GM18511 (cell line): ENCODE results near the gene CHTF18.
"Not testable (repeated sequence)": the region's sequence is repeated elsewhere in the genome, so short reads cannot be mapped to it uniquely, and the experiment has no call there.

ENCODE experiments used
- ATAC-seq: cut with Tn5 transposase; IDR thresholded peaks from one replicate; pipeline ENCODE4 v1.9.1; 2021; ENCODE audit warnings: mild to moderate bottlenecking, moderate library complexity; ENCODE audit not compliant: unreplicated experiment

CHTF18 gene

DNA sequence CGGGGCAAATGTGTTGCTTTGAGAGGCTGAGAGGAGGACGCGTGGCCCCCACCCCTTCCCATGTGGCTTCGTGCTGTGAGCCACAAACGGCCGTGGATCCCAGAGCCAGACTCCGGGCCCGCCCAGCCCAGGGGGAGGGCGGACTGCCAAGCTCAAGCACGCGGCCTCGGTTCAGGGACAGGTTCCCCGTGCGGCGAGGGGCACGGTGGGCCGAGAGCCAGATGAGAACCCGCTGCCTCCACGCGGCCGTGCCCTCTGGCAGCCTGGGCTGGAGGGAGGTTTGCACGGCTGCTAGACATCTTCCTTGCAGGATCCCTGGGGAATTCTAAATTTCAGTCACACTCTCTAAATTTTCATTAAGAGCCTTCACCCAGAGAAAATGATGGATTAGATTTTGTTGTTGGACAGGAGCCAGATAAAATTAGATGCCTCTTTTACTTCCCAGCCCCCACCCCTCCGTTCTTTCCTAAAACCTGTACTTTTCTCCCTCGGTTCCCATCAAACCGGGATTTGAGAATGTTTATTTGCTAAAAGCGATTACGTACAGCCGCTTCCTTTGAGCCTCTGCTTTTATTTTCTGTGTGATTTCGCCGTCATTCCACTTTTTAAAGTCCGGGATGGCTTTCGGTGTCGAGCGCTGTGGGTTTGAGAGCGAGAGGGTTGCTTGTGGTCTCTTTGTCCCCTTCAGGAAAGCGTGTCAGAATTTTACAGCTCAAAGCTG lies 37.1 kb downstream of the CHTF18 start:
- ATAC-seq, result no peak

- ATAC-seq, result no peak
Measured at GRCh38 chr16:827513-827912, 39.1 kb downstream of the CHTF18 start.

DNA sequence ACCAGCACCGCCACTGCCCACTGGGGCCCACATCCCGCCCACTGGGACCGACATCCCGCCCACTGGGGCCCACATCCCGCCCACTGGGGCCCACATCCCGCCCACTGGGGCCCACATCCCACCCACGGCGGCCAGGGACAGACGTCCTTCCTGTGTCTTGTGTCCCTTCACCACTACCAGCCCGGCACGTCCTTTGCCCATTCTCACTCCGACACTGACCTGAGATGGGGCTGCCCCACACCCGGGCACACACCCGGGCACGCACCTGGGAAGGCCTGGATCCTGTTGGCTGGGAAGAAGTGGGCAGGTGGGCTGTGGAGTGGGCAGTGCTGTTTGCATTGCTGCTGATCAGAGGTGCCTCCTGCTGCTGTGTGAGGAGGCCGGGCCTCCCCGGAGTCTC lies 40.5 kb downstream of the CHTF18 start:
- ATAC-seq, result no peak

- no peak for ATAC-seq
Measured at GRCh38 chr16:830107-830870, 41.9 kb downstream of the CHTF18 start.

GRCh38 chr16:830871-831570 lies 42.6 kb downstream of the CHTF18 start:
- ATAC-seq, result no peak

DNA sequence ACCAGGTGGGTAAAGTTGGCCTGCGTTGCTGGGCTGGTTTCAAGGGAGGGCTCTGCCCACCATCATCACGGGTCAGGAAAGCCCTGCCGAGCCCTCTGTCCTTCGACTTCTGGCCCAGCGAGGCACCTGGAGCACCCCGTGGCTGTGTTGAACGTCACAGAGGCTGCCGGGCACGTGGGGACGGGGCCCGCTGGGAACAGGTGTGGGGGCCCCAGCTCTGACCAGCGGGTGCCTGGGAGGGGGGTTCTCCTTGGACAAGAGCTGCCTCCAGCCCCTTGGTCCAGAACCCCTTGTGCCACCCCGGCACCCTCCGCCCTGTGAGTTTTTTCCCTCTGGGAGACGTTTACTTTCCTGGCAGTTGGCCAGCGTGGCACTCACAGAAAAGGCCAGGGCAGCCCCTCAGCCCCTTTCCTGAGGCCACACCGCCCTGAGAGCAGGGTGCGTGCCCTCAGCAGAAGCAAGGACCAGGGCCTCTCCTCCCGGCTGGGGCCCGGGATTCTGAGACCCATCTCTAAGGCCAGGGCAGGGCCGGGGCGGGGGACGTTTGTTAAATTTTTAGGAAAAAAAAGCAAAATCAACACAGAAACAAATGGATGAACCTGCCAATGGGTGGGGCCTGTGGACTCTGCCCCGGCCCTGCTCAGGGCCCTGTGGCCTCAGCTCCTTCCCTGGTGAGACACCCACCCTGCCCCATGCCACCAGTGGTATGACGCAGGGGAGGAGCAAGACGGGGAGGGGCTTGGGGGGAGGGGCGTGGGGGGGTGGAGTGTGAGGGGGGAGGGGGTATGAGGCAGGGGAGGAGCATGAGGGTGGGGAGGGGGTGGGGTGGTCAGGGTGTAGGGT lies 43.4 kb downstream of the CHTF18 start:
- ATAC-seq, result no peak

GRCh38 chr16:832652-833336 lies 44.4 kb downstream of the CHTF18 start:
- no peak for ATAC-seq

- ATAC-seq, result no peak
Measured at GRCh38 chr16:833411-833810, 45.0 kb downstream of the CHTF18 start.

DNA sequence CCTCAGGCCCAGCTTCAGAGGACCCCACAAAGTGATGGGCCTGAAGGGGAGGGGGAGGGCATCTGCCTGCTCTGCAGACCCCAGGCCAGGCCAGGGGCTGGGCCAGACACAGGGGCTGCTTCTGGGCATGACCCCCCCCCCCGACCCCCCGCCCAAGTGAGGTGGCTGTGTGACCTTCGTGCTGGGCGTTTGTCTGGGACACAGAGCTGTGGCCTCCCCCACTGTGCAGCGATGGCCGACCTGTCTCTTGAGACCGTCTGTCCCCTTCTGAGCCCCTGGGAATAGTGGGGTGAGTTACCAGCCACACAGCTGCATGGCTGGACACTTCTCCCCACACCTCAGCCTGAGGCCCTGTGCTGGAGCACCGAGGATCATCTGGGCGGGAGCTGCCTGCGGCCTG lies 47.0 kb downstream of the CHTF18 start:
- no peak for ATAC-seq

- no peak for ATAC-seq
Measured at GRCh38 chr16:836221-836620, 47.8 kb downstream of the CHTF18 start.

- not testable (repeated sequence) for ATAC-seq
Measured at GRCh38 chr16:836822-837221, 48.4 kb downstream of the CHTF18 start.

GRCh38 chr16:838741-839140 lies 50.3 kb downstream of the CHTF18 start:
- ATAC-seq, result no peak

GRCh38 chr16:839643-840408 lies 51.4 kb downstream of the CHTF18 start:
- ATAC-seq, result no peak

- no peak for ATAC-seq
Measured at GRCh38 chr16:840561-841454, 52.4 kb downstream of the CHTF18 start.

DNA sequence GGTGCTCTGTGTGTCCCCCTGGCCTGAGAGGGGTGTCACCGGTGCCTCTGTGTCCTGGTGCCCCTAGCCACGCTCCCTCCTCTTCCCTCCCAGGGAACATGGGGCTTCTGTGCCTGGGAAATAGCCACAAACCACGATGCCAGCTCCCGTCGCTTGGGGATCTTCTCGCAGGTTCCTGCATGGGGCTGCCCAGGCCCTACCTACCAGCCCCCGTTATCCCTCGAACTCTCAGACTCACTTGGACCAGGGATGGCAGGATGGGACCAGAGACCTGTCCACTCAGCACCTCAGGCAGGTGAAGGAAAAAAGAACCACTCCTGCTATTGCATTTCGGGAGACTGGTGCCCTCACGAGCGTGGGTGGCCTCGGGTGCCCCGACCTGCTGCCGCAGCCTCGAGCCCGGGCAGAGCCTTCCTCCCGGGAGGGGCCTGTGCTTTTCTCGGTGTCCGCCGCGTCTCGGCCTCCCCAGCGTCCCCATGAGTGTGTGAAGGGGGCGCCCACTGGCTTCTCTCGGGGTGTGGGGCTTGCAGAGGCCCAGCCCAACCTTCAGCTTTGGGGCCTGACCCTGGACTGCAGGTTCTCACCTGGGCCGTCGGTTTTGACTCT lies 53.1 kb downstream of the CHTF18 start:
- no peak for ATAC-seq

DNA sequence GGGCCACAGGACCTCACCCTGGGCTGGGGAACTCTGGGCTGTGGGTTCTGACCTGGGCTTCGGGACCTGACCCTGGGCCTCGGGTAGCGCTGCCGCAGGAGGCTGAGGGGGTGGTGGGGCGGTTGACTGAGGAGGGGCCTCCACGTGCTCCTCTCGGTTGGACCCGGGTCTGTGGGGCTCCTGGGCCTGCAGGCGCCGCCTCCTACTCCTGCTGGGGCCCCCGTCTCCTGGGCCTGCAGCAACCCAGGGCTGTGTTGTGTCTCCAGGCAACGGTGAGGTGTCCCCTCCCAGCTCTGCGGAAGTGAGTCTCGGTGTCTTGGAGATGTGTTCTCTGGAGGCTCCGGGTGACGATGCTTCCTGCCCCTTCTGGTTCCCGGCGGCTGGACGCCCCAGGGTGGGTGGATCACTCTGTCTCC lies 53.6 kb downstream of the CHTF18 start:
- ATAC-seq, result no peak

GRCh38 chr16:842711-843560 lies 54.5 kb downstream of the CHTF18 start:
- no peak for ATAC-seq
